ENCODE measurements around the gene SNX33.

GRCh38 chr15:75676688-75677464 is 29.2 kb downstream of the SNX33 start:
- no peak for TF ChIP-seq ZNF3 (CRISPR knock-in tag; IDR thresholded peaks at IDR 0.05)
- no peak for TF ChIP-seq SRSF9 (IDR thresholded peaks at IDR 0.05; ENCODE audit: borderline replicate concordance, insufficient read depth, low read depth, low read length, poor library complexity, severe bottlenecking)
